H9 (cell line): Measurements from ENCODE around the gene WDR6. TPM values are rescaled to one million over a fixed set of nuclear protein-coding genes. Genes with fewer than 3 reads are reported as not detected.

ENCODE experiments used
- DNase-seq: peaks from one replicate; pipeline ENCODE4 v3.0.0-alpha.2; 2017
- H2AFZ ChIP-seq: one replicate; pipeline ENCODE4 v1.6.1; 2013; ENCODE audit warnings: mild to moderate bottlenecking, low read length, control low read depth, moderate library complexity
- H2AK5ac ChIP-seq: 2 replicates; pipeline ENCODE4 v1.6.1; 2013; ENCODE audit warnings: low read length, control low read depth, mixed read lengths; ENCODE audit not compliant: insufficient read length
- H2BK120ac ChIP-seq: one replicate; pipeline ENCODE4 v1.6.1; 2013; ENCODE audit warnings: low read depth, mild to moderate bottlenecking, low read length, control low read depth, inconsistent platforms; ENCODE audit not compliant: poor library complexity, severe bottlenecking
- H2BK12ac ChIP-seq: 2 replicates; pipeline ENCODE4 v1.6.1; 2013; ENCODE audit warnings: low read length, control low read depth, mixed read lengths, low read depth; ENCODE audit not compliant: insufficient read length
- H2BK15ac ChIP-seq: 2 replicates; pipeline ENCODE4 v1.6.1; 2013; ENCODE audit warnings: low read depth, low read length, control low read depth
- H2BK20ac ChIP-seq: one replicate; pipeline ENCODE4 v1.6.1; 2013; ENCODE audit warnings: low read depth, mild to moderate bottlenecking, low read length, control low read depth, inconsistent platforms; ENCODE audit not compliant: poor library complexity, severe bottlenecking
- H2BK5ac ChIP-seq: 2 replicates; pipeline ENCODE4 v1.6.1; 2013; ENCODE audit warnings: low read length, control low read depth, mixed read lengths; ENCODE audit not compliant: insufficient read length
- H3K14ac ChIP-seq: 2 replicates; pipeline ENCODE4 v1.6.1; 2013; ENCODE audit warnings: low read length, control low read depth; ENCODE audit not compliant: insufficient read depth
- H3K18ac ChIP-seq: 2 replicates; pipeline ENCODE4 v1.6.1; 2013; ENCODE audit warnings: low read depth, mild to moderate bottlenecking, mixed read lengths, low read length, control low read depth; ENCODE audit not compliant: insufficient read length
- H3K23ac ChIP-seq: 2 replicates; pipeline ENCODE4 v1.6.1; 2013; ENCODE audit warnings: low read length, control low read depth, mixed read lengths, low read depth; ENCODE audit not compliant: insufficient read length
- H3K23me2 ChIP-seq: 2 replicates; pipeline ENCODE4 v1.6.1; 2013; ENCODE audit warnings: low read depth, mild to moderate bottlenecking, mixed read lengths, low read length, control low read depth; ENCODE audit not compliant: insufficient read length, poor library complexity, severe bottlenecking
- H3K27ac ChIP-seq: 2 replicates; pipeline ENCODE4 v1.5.1; 2013; ENCODE audit warnings: low read length, control low read depth, mixed read lengths, low read depth; ENCODE audit not compliant: insufficient read length
- H3K27me3 ChIP-seq: 2 replicates; pipeline ENCODE4 v1.6.1; 2013; ENCODE audit warnings: low read length, control low read depth, inconsistent platforms; ENCODE audit not compliant: insufficient read depth
- H3K4ac ChIP-seq: 2 replicates; pipeline ENCODE4 v1.6.1; 2013; ENCODE audit warnings: low read depth, mild to moderate bottlenecking, control low read depth, inconsistent platforms, low read length, moderate library complexity
- H3K4me1 ChIP-seq: 2 replicates; pipeline ENCODE4 v1.6.1; 2013; ENCODE audit warnings: low read length, control low read depth, inconsistent platforms; ENCODE audit not compliant: insufficient read depth
- H3K4me2 ChIP-seq: 2 replicates; pipeline ENCODE4 v1.6.1; 2013; ENCODE audit warnings: low read length, control low read depth, mixed read lengths; ENCODE audit not compliant: insufficient read length, insufficient read depth
- H3K56ac ChIP-seq: 2 replicates; pipeline ENCODE4 v1.6.1; 2013; ENCODE audit warnings: low read depth, mild to moderate bottlenecking, mixed read lengths, low read length, control low read depth; ENCODE audit not compliant: insufficient read length
- H3K79me1 ChIP-seq: 2 replicates; pipeline ENCODE4 v1.6.1; 2013; ENCODE audit warnings: low read depth, mild to moderate bottlenecking, moderate library complexity, low read length, control low read depth, inconsistent platforms; ENCODE audit not compliant: insufficient read depth, poor library complexity, severe bottlenecking
- H3K79me2 ChIP-seq: 2 replicates; pipeline ENCODE4 v1.6.1; 2013; ENCODE audit warnings: low read length, control low read depth, inconsistent platforms; ENCODE audit not compliant: insufficient read depth
- H3K9ac ChIP-seq: 2 replicates; pipeline ENCODE4 v1.6.1; 2013; ENCODE audit warnings: low read length, control low read depth, mixed read lengths; ENCODE audit not compliant: insufficient read length; ENCODE audit errors: extremely low read depth
- H3K9me3 ChIP-seq: one replicate; pipeline ENCODE4 v1.6.1; 2013; ENCODE audit warnings: low read depth, low read length, inconsistent platforms; ENCODE audit not compliant: control insufficient read depth
- H3T11ph ChIP-seq: one replicate; pipeline ENCODE4 v1.6.1; 2013; ENCODE audit warnings: mild to moderate bottlenecking, low read length, control low read depth, inconsistent platforms
- H4K20me1 ChIP-seq: one replicate; pipeline ENCODE4 v1.6.1; 2013; ENCODE audit not compliant: control insufficient read depth, insufficient read length, insufficient read depth
- H4K5ac ChIP-seq: 2 replicates; pipeline ENCODE4 v1.6.1; 2013; ENCODE audit warnings: low read depth, mild to moderate bottlenecking, mixed read lengths, low read length, control low read depth; ENCODE audit not compliant: insufficient read length
- H4K8ac ChIP-seq: replicated peaks from 2 replicates; pipeline ENCODE4 v1.6.1; 2013; ENCODE audit warnings: low read length, control low read depth, mixed read lengths, low read depth; ENCODE audit not compliant: insufficient read length
- H4K91ac ChIP-seq: 2 replicates; pipeline ENCODE4 v1.6.1; 2013; ENCODE audit warnings: low read depth, mild to moderate bottlenecking, moderate library complexity, mixed read lengths, low read length, control low read depth; ENCODE audit not compliant: insufficient read length
- H3K27ac Mint-ChIP-seq, 3 experiments: 2 replicates in 2 of 3; 3 replicates in 1 of 3; pipeline ENCODE4 v1.8.0; 2020 to 2021; ENCODE audit warnings: mixed read lengths in 3 of 3, mild to moderate bottlenecking in 1 of 3, moderate library complexity in 1 of 3
- H3K27me3 Mint-ChIP-seq: 2 replicates; pipeline ENCODE4 v1.8.0; 2021; ENCODE audit warnings: low read depth, mild to moderate bottlenecking, moderate library complexity, mixed read lengths
- H3K36me3 Mint-ChIP-seq, 3 experiments: 2 replicates in 2 of 3; 3 replicates in 1 of 3; pipeline ENCODE4 v1.8.0; 2020 to 2021; ENCODE audit warnings: low read depth in 3 of 3, mixed read lengths in 3 of 3; ENCODE audit not compliant: insufficient read depth in 1 of 3
- H3K4me1 Mint-ChIP-seq, 2 experiments: 2 replicates each; pipeline ENCODE4 v1.8.0; 2020; ENCODE audit warnings: mixed read lengths in 2 of 2
- H3K4me3 Mint-ChIP-seq, 2 experiments: 2 replicates in 1 of 2; 3 replicates in 1 of 2; pipeline ENCODE4 v1.8.0; 2020 to 2021; ENCODE audit warnings: mild to moderate bottlenecking in 2 of 2, mixed read lengths in 2 of 2, moderate library complexity in 1 of 2
- H3K9me3 Mint-ChIP-seq, 2 experiments: 2 replicates in 1 of 2; 3 replicates in 1 of 2; pipeline ENCODE4 v1.8.0; 2020; ENCODE audit warnings: mild to moderate bottlenecking in 2 of 2, mixed read lengths in 2 of 2, moderate library complexity in 1 of 2
- CTCF ChIP-seq: fragments of 200-600 bp; sonication (generic); conservative IDR thresholded peaks from 3 replicates; pipeline ENCODE4 v1.8.0; 2021; ENCODE audit warnings: antibody characterized with exemption, mild to moderate bottlenecking
- WGBS: extraction: QIAGEN DNeasy Blood & Tissue Kit; methylation state at CpG from one replicate; pipeline ENCODE4 v1.1.7; 2013; ENCODE audit warnings: missing lambda C conversion rate, low lambda C conversion rate, mixed read lengths; ENCODE audit not compliant: insufficient read length; ENCODE audit errors: extremely low coverage; 5-methylcytosine and 5-hydroxymethylcytosine counted together
- total RNA-seq: library from RNA; stranded (reverse); gene quantifications from 2 replicates; pipeline ENCODE4 v1.2.1, GENCODE V29; 2021

The WDR6 gene
- total RNA-seq, 1 experiment from 2014 or later: 298 TPM

- no peak overlapping the region for H2BK12ac ChIP-seq
- H3K9me3 ChIP-seq: no peaks in the 10 kb centered on the region
- H4K20me1 ChIP-seq: no peaks in the 10 kb centered on the region
- no peak overlapping the region for H2AK5ac ChIP-seq
- Mint-ChIP-seq H3K9me3 (no peaks in the 10 kb centered on the region), H3K27ac (peak overlapping the region; percentile 44 to 83 (median 47); a peak in 4 of 7 replicates), H3K36me3 (peaks cover 21 to 48% (median 31%) of the 10 kb centered on the region in 3 experiments; a peak in 6 of 7 replicates), H3K4me3 (peak overlapping the region; percentile 26 to 50; a peak in 3 of 5 replicates), H3K4me1 (peaks cover 18% of the 10 kb centered on the region in 2 experiments), H3K27me3 (no peaks in the 10 kb centered on the region)
- H3T11ph ChIP-seq: no peak overlapping the region
- peak overlapping the region; percentile 42 for H3K4me2 ChIP-seq
- H3K79me1 ChIP-seq: no peaks in the 10 kb centered on the region
- H3K4me1 ChIP-seq: peaks cover 8% of the 10 kb centered on the region; the same call in 1 of the 2 replicates
- no peak overlapping the region for H2BK15ac ChIP-seq
- no peak overlapping the region for H4K5ac ChIP-seq
- no peak overlapping the region for H3K14ac ChIP-seq
- H3K4ac ChIP-seq: no peak overlapping the region
- no CpG with 5 or more reads among the region's 2 CpGs for WGBS
- H3K56ac ChIP-seq: no peak overlapping the region
- no peak overlapping the region for H3K9ac ChIP-seq
- H2AFZ ChIP-seq: no peak overlapping the region
- H3K23me2 ChIP-seq: no peaks in the 10 kb centered on the region
- no peak overlapping the region for H2BK20ac ChIP-seq
- H4K91ac ChIP-seq: no peak overlapping the region
- DNase-seq: no peak
- H2BK5ac ChIP-seq: no peak overlapping the region
- H3K27me3 ChIP-seq: no peaks in the 10 kb centered on the region; the same call in 1 of the 2 replicates
- H3K27ac ChIP-seq: peak overlapping the region; percentile 42
- H2BK120ac ChIP-seq: no peak overlapping the region
- H4K8ac ChIP-seq: no peak overlapping the region
- no peaks in the 10 kb centered on the region for H3K79me2 ChIP-seq
- no peak for TF ChIP-seq CTCF
- H3K18ac ChIP-seq: no peak overlapping the region
- no peak overlapping the region for H3K23ac ChIP-seq
Observed at GRCh38 chr3:48963591-48963990, 43.6 kb upstream of the WDR6 start.
